ENCODE data around the gene MYO5A.
"Not testable (repeated sequence)": the region's sequence is repeated elsewhere in the genome, so short reads cannot be mapped to it uniquely, and the experiment has no call there.

MYO5A gene

DNA sequence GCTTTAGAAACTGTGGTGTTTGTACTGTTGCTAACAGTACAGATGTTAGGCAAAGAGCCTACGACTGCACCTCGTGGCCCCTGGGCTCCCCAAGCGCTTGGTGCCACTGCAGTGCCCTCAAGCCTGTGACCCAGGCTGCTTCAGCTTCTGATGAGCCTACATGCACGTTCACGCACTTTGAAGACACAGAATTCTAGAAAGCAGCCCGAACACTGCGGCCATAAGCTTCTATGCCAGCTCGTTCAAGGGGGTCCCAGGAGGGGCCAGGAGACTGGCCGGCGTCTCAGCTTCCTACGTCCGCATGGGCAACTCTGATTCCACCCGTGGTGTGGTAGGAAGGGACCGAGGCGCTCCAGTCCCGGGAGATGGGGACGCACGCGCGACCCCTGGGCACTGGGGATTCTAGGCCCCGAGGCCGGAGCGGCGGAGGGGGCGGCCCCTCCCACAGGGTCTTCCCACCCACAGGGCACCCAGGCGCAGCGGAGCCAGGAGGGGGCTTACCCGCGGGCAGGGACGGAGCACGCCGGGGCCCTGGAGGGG is 233.7 kb downstream of the MYO5A start:
- DNase-seq (ENCODE audit: extremely low read depth in 1 of 2, low read depth in 1 of 2): no peak

DNA sequence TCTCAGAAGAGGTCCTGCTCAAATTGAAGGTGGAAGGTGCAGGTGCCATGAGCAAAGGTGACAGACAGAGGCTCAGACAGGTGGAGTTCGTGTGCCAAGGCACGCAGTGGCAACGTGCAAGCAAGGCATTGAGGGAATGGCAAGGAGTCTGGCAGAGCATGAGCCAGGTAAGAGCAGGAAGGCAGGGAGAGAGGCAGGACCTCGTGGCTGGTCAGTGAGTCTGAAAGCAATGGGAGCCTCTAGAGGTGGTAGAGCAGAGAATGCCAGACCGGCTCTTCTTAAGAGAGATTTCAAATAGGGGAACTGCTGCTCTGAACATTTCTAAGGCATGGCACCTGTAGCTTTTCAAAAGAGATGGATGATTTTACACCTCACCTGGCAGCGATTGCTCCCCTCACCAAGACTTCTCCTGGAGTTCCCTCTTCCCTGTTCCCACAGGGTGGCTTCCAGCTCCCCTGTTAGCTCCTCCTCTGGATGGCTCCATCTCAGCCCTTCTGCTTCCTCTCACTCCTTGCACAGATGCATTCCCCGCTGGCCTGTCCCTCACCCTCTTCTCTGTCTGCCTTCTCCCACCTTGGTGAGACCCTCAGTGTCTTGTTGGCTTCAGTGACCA is 235.8 kb downstream of the MYO5A start:
- DNase-seq (ENCODE audit: extremely low read depth in 1 of 2, low read depth in 1 of 2): no peak

DNA sequence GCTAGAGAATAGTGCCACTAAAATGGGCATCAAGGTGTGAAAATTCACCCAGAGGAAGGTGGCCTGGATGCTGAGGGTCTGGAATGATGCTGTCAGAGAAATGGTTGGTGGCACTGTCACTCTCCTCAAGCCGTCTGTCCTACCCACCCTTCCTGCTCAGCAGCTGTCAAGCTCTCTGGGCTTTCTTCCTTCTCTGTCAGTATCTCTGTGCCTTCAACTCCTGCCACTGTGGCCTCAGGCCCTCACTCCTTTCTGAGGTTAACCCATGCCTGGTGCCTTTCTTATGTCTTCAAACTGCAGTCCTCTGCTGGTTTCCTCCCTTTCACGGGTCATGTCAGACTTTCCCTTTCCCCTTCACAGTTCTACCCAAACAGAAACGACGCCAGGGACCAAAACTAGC is 237.5 kb downstream of the MYO5A start:
- DNase-seq (ENCODE audit: extremely low read depth in 1 of 2, low read depth in 1 of 2): no peak

DNA sequence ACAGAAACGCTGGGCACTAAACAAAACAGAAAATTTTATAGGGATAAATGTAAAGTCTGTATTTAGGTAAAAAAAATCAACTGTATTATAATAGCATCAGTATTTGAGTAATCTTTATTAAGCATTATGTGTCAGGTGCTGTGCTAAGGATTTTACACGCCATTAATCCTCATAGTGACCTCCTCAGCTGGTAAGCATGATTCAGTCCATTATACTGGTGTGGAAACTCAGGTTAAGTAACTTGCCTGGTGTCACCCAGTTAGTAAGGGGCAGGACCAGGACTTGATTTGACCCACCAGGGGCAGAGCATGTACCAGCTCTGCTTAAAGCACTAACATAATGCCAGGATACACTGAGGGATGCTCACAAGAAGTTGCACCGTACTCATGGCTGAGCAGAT is 237.9 kb downstream of the MYO5A start:
- no peak for DNase-seq (ENCODE audit: extremely low read depth in 1 of 2, low read depth in 1 of 2)

DNA sequence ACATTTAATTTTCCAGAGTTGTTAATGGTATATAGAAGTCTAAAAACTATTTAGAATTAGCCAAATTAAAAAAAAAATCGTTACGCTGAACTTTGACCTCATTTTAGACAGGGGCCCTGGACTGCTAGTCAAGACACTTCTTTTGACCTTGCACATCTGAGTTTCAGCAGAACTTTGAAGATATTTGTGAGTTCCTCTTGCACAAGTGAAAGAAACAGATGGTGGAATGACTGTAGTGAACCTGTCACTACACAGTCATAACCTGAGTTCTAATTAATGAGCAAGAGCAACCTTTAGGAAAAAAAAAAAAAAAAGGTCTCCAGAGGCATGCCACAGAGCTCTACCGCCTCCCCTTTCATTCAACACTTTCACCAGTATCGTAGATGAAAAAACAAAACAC is 238.4 kb downstream of the MYO5A start:
- no peak for DNase-seq (ENCODE audit: extremely low read depth in 1 of 2, low read depth in 1 of 2)

DNA sequence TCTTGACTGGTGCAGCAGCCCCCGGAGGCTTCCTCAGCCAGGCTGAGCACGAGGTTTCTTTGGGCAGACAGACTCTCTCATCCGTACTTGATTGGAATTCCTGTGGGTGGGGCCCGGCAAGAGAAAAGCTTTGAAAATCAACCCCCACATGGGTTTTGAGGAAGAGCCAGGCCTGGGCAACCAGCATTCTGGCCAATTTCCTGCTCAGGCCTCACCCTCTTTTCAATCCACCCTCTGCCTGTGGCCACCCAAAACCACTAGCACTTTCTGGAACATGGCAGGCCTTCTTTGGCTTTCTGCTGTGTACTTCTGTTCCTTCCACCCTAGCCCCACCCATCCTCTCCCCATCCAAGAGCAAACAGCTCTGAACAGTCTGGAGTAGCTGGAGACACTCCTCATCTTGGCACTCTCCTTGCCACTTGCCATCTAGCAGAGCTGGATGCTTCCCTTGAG is 239.0 kb downstream of the MYO5A start:
- DNase-seq (ENCODE audit: extremely low read depth in 1 of 2, low read depth in 1 of 2): no peak

DNA sequence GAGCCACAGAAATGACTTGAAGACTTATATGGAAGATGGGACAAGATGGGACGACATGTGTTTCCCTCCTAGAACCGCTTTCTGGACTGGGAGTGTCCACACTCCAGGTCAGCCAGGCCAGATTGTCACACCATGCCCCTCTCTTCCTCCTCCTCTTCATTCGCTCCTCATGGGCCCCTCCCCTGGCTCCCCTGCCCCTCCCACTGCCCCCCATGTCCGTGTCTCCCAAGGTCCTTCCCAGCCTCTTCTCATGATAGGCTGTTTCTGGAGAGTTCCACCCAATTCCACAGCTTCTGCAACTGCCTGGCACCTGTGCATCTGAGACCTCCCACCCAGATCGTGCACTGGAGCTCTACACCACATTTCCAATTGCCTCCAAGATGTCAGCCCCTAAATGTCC is 239.7 kb downstream of the MYO5A start:
- DNase-seq (ENCODE audit: extremely low read depth in 1 of 2, low read depth in 1 of 2): no peak

DNA sequence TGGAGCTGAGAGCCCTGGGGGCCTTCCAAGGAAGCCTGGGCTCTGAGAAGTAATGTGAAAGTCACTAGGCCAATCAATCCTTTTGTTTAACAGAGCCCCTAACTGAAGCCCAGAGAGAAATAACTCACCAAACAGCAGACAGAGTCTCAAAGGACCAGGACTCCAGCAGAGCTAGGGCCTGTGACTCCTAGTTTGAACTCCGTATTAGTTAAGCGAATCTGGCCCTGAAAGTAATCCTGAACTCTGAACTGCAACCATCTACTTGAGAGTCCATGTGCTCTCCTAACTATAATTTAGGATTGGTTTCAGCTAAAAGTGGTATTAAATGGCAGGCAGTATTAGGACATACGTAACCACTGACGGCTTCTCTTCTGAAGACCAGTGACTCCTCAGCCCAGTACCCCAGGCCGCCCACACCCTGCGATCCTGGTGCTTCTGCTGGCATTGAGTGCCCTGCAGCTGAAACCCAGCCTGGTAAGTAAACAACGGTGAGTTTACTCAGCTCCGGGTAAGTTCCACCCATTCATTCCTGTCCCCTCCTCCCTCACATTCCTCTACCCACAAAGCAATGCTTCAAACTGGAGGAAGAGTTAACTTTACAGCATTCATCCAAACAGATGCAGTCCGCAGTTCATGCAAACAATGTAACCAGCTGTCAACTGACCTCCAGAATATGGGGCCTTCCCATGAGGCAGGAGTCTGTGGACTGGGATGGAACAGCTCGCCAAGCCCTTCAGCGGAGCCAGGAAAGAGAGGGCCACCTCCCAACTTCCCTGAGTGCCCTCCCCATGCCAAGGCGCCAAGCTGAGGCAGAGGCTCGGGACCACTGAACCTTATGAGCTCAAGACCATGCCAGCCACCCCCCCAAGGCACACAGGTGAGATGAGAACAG is 240.4 kb downstream of the MYO5A start:
- DNase-seq (ENCODE audit: extremely low read depth in 1 of 2, low read depth in 1 of 2): no peak

DNA sequence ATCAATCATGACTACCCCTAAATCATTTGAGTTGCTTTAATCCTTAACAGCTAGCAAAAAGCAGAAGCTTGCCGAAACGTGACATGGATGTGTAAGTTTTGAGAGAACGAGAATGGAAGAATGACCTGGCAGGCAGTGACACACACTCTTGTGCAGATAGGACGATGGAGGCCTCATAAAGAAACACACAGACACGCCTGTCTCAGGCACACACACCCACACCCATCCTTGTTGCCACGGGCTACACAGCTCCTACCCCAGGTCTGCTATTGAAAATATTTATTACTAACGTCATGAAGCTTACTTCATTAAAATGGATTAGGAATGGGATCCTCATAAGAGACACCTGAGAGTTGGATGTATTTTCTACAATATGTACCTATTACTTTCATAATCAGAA is 241.6 kb downstream of the MYO5A start:
- no peak for DNase-seq (ENCODE audit: extremely low read depth in 1 of 2, low read depth in 1 of 2)

DNA sequence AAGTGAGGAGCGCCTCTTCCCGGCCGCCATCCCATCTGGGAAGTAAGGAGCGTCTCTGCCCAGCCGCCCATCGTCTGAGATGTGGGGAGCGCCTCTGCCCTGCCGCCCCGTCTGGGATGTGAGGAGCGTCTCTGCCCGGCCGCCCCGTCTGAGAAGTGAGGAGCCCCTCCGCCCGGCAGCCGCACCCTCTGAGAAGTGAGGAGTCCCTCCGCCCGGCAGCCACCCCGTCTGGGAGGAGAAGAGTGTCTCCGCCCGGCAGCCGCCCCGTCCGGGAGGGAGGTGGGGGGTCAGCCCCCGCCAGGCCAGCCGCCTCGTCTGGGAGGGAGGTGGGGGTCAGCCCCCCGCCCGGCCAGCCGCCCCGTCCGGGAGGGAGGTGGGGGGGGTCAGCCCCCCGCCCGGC is 242.7 kb downstream of the MYO5A start:
- not testable (repeated sequence) for DNase-seq (ENCODE audit: extremely low read depth in 1 of 2, low read depth in 1 of 2)

DNA sequence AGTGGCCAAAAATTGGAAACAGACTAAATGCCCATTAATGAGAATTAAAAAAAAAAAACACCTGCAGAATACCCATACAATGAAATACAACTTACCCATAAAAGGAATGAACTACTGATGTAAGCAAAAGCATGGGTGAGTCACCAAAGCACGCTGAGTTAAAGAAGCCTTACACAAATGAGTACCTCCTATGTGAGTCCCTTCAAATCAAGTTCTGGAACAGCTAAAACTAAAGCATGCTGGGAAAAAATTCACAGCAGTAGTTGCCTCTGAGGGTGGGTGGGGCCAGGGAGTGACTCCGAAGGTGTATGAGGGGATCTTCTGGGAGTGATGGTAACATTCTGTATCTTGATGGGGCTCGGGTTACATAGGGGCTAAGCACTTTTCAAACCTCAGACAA is 244.5 kb downstream of the MYO5A start:
- no peak for DNase-seq (ENCODE audit: extremely low read depth in 1 of 2, low read depth in 1 of 2)

DNA sequence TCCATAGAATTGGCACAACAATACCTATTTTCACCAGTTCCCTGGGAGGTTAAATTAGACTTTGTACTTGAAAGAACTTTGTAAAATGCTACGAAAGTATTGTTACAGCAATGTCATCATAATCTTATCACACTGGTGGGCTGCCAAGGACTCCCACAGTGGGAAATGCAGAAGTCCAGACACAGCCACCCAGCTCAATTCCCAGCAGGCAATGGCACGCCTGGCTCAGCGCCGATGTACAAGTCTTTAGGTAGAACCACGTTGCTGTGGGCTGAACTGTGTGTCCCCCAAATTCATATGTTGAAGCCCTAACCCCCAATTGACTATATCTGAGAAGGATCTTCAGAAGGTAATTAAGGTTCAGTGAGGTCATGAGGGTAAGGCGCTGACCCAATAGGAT is 245.4 kb downstream of the MYO5A start:
- no peak for DNase-seq (ENCODE audit: extremely low read depth in 1 of 2, low read depth in 1 of 2)

DNA sequence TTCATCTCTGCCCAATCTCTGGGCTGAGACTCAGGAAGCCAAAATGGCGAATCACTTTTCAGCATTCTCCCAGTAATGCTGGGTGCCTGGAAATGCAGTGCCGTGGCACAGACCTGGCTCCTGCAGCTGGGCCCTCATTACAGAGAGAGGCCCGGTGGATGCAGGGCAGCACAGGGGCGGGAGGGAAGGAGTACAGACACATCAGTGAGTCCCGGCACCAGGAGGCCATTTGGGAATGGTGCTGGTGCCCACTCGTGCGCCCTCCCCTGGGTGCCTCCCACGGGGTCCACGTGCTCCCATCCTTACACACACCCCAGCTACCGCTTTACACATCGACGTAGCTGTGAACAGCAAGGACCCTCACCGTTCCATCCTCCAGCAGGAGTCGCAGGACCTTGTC is 246.3 kb downstream of the MYO5A start:
- DNase-seq (ENCODE audit: extremely low read depth in 1 of 2, low read depth in 1 of 2): no peak

DNA sequence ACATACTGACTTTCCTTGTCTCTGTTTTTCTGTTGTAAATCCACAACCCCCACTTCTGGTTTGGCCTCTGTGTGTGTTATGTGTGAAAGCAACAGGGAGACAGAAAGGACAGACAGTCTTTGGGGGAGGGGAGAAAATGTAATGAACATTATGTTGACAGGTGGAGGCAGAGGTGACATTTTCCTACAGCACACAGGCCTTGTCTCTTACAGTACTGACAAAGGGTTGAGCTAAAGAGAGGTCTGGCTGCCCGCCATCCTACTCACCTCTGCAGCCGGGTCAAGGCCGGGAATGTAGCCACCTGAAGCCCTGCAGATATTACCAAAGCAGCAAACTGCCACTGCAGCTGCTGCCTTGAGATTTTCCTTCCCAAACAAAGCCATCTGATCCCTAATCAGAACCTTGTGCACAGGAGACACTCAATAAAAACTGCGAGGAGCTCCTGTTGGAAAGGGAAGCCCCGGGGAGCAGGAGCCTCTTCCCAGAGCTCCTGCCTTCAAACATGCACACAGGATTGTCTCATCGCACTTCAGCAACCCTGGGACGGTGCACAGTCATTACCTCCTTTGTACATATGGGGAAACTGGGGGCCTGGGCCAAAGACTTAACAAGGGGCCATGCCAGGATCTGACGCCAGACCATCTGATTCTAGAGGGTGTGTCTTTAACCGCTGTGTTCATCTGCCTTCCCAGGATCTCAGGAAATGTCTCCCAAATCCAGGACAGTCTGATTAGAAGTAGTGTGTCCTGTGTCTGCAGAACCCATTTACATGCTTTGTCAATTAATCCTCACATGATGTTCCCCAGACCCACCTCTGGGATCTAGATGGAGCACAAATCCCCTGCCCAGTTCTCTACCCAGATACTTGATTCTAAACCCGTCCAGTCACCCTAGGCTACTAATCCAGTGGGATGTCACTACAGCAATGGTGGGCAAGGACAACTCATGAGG is 247.3 kb downstream of the MYO5A start:
- DNase-seq (ENCODE audit: extremely low read depth in 1 of 2, low read depth in 1 of 2): no peak

DNA sequence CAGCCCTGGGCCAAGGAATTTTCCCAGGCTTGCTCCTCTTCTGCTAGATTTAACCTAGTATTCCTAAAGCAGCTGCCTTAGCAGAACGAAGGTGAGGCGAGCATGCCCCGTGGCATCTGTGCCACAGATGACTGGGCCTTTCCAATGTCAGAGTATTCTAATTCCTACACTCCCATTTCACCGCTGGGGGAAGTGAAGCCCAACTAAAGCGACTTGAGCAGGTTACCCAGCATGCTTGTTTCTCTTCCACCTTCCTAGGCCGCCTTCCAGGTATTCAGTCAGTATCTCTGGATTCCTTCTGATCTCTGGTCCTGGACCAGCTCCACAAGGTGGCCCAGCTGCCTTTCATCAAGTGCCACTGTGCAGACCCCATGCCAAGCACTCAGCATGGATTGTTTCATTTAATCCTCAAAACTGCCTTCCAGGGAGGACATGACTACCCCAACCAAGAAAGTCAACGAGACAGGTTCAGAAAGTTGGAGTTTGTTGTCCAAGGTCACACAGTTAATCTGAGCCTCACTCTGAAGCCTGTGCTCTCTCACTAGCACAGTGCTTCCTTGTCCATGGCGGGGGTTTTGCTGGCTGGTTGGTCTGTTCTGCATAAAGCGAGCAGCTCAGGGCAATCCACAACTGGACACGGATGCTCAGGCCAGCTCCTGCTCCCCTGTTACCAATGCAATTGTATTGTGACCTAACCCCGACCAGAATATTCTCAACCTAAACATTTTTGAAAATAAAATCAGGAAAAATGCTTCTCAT is 248.2 kb downstream of the MYO5A start:
- DNase-seq (ENCODE audit: extremely low read depth in 1 of 2, low read depth in 1 of 2): no peak

DNA sequence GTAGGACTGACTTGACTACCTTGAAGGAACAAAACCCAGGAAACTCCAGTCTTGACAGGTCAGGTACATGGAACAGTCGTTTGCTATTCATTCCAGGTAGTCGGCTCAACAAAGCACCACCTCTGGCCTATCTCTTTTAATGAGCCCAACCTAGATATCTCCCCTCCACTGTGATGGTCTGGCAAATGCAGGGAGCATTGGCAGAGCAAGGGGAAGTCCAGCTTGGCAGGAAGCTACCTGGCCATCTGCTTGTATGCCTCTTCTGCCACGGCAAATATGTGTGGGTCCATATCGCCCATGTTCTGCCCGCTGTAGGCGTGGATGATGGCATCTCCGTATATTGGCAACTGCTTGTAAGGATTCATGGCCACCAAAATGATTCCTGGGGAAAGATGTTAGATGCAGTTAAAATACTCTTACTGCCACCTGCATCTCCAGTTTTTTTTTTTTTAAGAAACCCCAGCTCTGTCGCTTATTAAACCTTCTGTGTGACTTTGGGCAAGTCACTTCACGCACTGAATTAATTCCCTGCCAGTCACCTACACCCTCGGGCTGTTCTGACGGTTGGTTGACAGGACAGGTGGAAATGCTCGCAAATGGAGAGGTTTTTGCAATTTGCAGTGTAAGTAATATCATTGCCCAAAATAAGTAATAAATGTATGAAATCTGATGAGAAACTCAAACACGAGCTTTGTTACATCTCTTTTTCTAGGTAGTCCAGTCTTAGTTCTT is 249.9 kb downstream of the MYO5A start:
- no peak for DNase-seq (ENCODE audit: extremely low read depth in 1 of 2, low read depth in 1 of 2)

DNA sequence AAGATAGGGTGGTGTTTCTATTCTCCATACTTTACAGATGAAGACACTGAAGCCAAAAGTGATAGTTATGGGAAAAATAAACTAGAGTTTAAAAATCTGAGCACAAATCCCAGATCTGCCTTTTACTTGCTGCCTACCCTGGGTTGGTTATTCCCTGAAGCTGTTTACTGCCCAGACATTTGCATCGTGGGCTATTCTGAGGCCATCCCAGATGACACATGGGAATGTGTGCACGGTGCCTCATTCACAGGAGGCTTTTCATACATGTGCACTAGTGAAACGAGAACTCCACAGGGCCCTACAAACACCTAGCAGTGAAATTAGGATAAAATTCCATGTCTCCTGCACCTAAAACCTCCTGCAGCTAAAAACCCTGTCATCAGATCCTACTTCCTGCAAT is 250.5 kb downstream of the MYO5A start:
- no peak for DNase-seq (ENCODE audit: extremely low read depth in 1 of 2, low read depth in 1 of 2)

DNA sequence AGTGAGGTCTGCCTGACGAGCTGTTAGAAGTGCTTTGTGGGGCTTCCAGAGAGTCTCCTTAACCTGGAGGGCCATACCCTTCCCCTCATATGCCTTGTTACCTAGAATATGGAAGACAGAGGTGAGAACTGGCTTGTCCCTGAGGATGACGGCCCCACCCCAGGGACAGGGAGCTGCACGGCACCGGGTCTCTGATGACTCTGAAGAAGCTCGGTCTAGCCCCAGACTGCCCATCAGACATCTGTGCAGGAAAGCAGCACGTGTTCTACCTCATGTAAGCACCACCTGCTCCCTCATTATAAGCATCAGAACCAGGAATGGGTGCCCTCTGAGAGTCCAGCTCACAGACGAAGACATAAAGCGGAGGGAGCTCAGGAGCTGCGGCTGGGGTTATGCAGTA is 251.1 kb downstream of the MYO5A start:
- DNase-seq (ENCODE audit: extremely low read depth in 1 of 2, low read depth in 1 of 2): no peak

DNA sequence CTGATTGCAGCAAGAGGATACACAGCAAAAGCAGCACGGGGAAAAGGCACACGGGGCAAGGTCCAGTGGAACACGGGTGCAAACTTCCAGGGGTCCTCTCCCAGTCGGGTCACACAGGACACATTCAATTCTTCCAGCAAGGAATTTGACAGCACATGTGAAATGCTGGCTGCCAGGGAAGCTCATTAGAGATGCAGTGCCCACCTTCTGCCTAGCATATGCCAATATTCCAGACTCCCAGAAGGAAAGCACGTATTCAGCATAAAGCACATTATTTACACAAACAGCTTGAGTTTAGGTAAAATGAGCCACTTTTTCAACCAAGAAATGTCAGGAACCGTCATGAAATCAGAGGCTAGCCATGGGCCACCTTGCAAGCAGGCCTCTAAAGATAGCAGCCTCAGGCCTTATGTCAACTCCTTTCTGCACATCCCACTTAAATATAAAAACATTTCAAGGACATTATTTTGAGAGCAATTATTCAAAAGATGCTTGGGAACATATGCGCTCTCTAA is 252.4 kb downstream of the MYO5A start:
- DNase-seq (ENCODE audit: extremely low read depth in 1 of 2, low read depth in 1 of 2): no peak

Data from activated CD8-positive, alpha-beta memory T cell treated with anti-CD3 and anti-CD28 coated beads for 1 hour (primary cell).